K562 (cell line): ENCODE measurements around the gene POMP. TPM values are rescaled to one million over a fixed set of nuclear protein-coding genes. Genes with fewer than 3 reads are reported as not detected.
A peak's percentile ranks its signal among the peaks of the same experiment; 100 is the strongest.

Experiments
- ATAC-seq: fragments of 200-7000 bp; cut with Tn5 transposase; 3 replicates; pipeline ENCODE4 v1.9.1; 2020; ENCODE audit warnings: moderate library complexity
- BruUV-seq: library from RNA; stranded (reverse); fragments of 400-500 nt; replicated peaks from 2 replicates; lab custom pipeline; 2021; lab: Mats Ljungman, UMichigan
- CTCF ChIA-PET: fragments of 300-600 bp; formaldehyde crosslinking; extraction: SDS; loops from one replicate; lab custom pipeline; 2021; ENCODE audit warnings: low intra/inter-chr PET ratio; lab: Yijun Ruan, JAX
- POLR2A ChIA-PET: fragments of 300-600, 350-650 bp; sonication (Branson Sonifier 250); formaldehyde crosslinking; extraction: SDS; loops from one replicate; lab custom pipeline; 2021; ENCODE audit warnings: antibody characterized with exemption, inconsistent platforms; lab: Yijun Ruan, JAX
- DNase-seq, 4 experiments: peaks; one replicate each; pipeline versions ENCODE4 v3.0.0 to v3.0.0-alpha.2; 2011 to 2018; ENCODE audit warnings: low spot score in 3 of 4, mixed read lengths in 3 of 4; ENCODE audit errors: extremely low read depth in 1 of 4
- FAIRE-seq: peaks from 2 replicates; lab custom pipeline; 2011; peaks lifted over from hg19 to GRCh38; lab: Jason Lieb, UNC
- H2AFZ ChIP-seq: 2 replicates; pipeline ENCODE4 v1.6.0; 2011; ENCODE audit warnings: low read depth, low read length, control low read depth, inconsistent platforms
- H3K27ac ChIP-seq: fragments of 200-600 bp; 3 replicates; pipeline ENCODE4 v1.8.0; 2011; ENCODE audit warnings: low read depth, mild to moderate bottlenecking, control low read depth, inconsistent platforms, low read length, moderate library complexity, mixed read lengths; ENCODE audit errors: extremely low read depth
- H3K27me3 ChIP-seq, 2 experiments: fragments of 300-600 bp in 1 of 2; 2 replicates in 1 of 2; 3 replicates in 1 of 2; pipeline versions ENCODE4 v1.6.0 to v1.8.0; 2011; ENCODE audit warnings: inconsistent platforms in 2 of 2, low read length in 2 of 2, mild to moderate bottlenecking in 1 of 2, mixed read lengths in 1 of 2, moderate library complexity in 1 of 2; ENCODE audit not compliant: control insufficient read depth in 2 of 2, insufficient read depth in 2 of 2
- H3K36me3 ChIP-seq: fragments of 300-600 bp; 3 replicates; pipeline ENCODE4 v1.8.0; 2011; ENCODE audit warnings: mild to moderate bottlenecking, low read length, inconsistent platforms; ENCODE audit not compliant: control insufficient read depth, insufficient read depth
- H3K4me1 ChIP-seq, 2 experiments: fragments of 200-600 bp in 1 of 2; replicated peaks in 1 of 2; 2 replicates in 1 of 2; 3 replicates in 1 of 2; pipeline versions ENCODE4 v1.5.1 to v1.8.0; 2011; ENCODE audit warnings: inconsistent platforms in 2 of 2, low read length in 2 of 2, mild to moderate bottlenecking in 1 of 2, mixed read lengths in 1 of 2, moderate library complexity in 1 of 2; ENCODE audit not compliant: control insufficient read depth in 2 of 2, insufficient read depth in 2 of 2
- H3K4me2 ChIP-seq: 2 replicates; pipeline ENCODE4 v1.6.1; 2011; ENCODE audit warnings: low read length, control low read depth, inconsistent platforms, mixed read lengths; ENCODE audit not compliant: insufficient read depth
- H3K4me3 ChIP-seq: fragments of 200-600 bp; sonication (generic), shearing (Covaris generic); 2 replicates; pipeline ENCODE4 v1.5.1; 2016; ENCODE audit warnings: control low read depth, inconsistent platforms
- H3K79me2 ChIP-seq: fragments of 200-600 bp; 3 replicates; pipeline ENCODE4 v1.8.0; 2011; ENCODE audit warnings: low read length, inconsistent platforms; ENCODE audit not compliant: control insufficient read depth, insufficient read depth
- H3K9ac ChIP-seq, 2 experiments: 2 replicates each; pipeline versions ENCODE4 v1.6.0 to v1.6.1; 2011; ENCODE audit warnings: low read depth in 2 of 2, low read length in 2 of 2, control low read depth in 1 of 2, inconsistent platforms in 1 of 2, mild to moderate bottlenecking in 1 of 2, mixed read lengths in 1 of 2; ENCODE audit not compliant: insufficient read depth in 1 of 2
- H3K9me1 ChIP-seq: one replicate; pipeline ENCODE4 v1.6.0; 2011; ENCODE audit warnings: inconsistent platforms, mild to moderate bottlenecking, low read length, moderate library complexity; ENCODE audit not compliant: control insufficient read depth, insufficient read depth
- H3K9me3 ChIP-seq: replicated peaks from 2 replicates; pipeline ENCODE4 v1.5.1; 2011; ENCODE audit warnings: low read depth, low read length, inconsistent platforms; ENCODE audit not compliant: control insufficient read depth, insufficient read depth
- H4K20me1 ChIP-seq: replicated peaks from 2 replicates; pipeline ENCODE4 v1.6.1; 2011; ENCODE audit warnings: low read length, inconsistent platforms, mixed read lengths; ENCODE audit not compliant: control insufficient read depth, insufficient read depth
- DLX4 ChIP-seq: fragments of 250-450 bp; sonication (Bioruptor Pico); IDR thresholded peaks from 2 replicates; pipeline ENCODE4 v1.6.1; 2021; ENCODE audit warnings: mild to moderate bottlenecking
- E2F4 ChIP-seq: sonication (generic); formaldehyde crosslinking; IDR thresholded peaks from 2 replicates; pipeline ENCODE4 v1.8.0; 2022; ENCODE audit warnings: mild to moderate bottlenecking, low read depth, missing genetic modification reagents
- FUS ChIP-seq: fragments of 200-400 bp; formaldehyde crosslinking; optimal IDR thresholded peaks from 2 replicates; pipeline ENCODE3; 2017; ENCODE audit warnings: low read depth, low read length
- MAFF ChIP-seq: IDR thresholded peaks from 2 replicates; pipeline ENCODE4 v1.6.1; 2012; ENCODE audit warnings: low read length, improper control_type of control experiment
- MAFK ChIP-seq: IDR thresholded peaks from 2 replicates; pipeline ENCODE4 v1.6.1; 2011; ENCODE audit warnings: low read length, improper control_type of control experiment
- MTA2 ChIP-seq: fragments of 450-650 bp; IDR thresholded peaks from 2 replicates; pipeline ENCODE4 v1.6.1; 2016; ENCODE audit warnings: low read depth
- NFE2L1 ChIP-seq: fragments of 450-650 bp; IDR thresholded peaks from 2 replicates; pipeline ENCODE4 v1.6.1; 2016; ENCODE audit warnings: missing genetic modification characterization, low read depth, mild to moderate bottlenecking, missing compliant biosample characterization, moderate library complexity, borderline replicate concordance
- RBM15 ChIP-seq: fragments of 200-400 bp; formaldehyde crosslinking; IDR thresholded peaks from 2 replicates; pipeline ENCODE4 v1.6.1; 2018; ENCODE audit warnings: mild to moderate bottlenecking, low read length, moderate library complexity; ENCODE audit not compliant: insufficient read depth
- SP1 ChIP-seq: sonication (generic); formaldehyde crosslinking; IDR thresholded peaks from 2 replicates; pipeline ENCODE4 v1.8.1; 2022; ENCODE audit warnings: mild to moderate bottlenecking, missing genetic modification reagents
- SRSF3 ChIP-seq: fragments of 200-400 bp; formaldehyde crosslinking; IDR thresholded peaks from 2 replicates; pipeline ENCODE4 v1.6.1; 2016; ENCODE audit warnings: mild to moderate bottlenecking, low read length, moderate library complexity; ENCODE audit not compliant: insufficient read depth
- YY1 ChIP-seq, 3 experiments: IDR thresholded peaks; 2 replicates each; pipeline ENCODE4 v1.6.1; 2011; ENCODE audit warnings: low read length in 2 of 3, mild to moderate bottlenecking in 2 of 3, moderate library complexity in 2 of 3, borderline replicate concordance in 1 of 3, control low read depth in 1 of 3, low read depth in 1 of 3; ENCODE audit not compliant: insufficient read depth in 3 of 3, insufficient replicate concordance in 2 of 3, control insufficient read depth in 1 of 3, insufficient read length in 1 of 3; ENCODE audit errors: extremely low read depth in 1 of 3
- ZBTB7A ChIP-seq: IDR thresholded peaks from 2 replicates; pipeline ENCODE4 v1.6.1; 2011; ENCODE audit warnings: low read depth, mild to moderate bottlenecking, low read length, moderate library complexity, borderline replicate concordance; ENCODE audit not compliant: control insufficient read depth
- ZMIZ1 ChIP-seq, 2 experiments: fragments of 150-350 bp in 1 of 2; IDR thresholded peaks; 2 replicates each; pipeline ENCODE4 v1.6.1; 2012 to 2016; ENCODE audit warnings: low read depth in 2 of 2, low read length in 2 of 2, mild to moderate bottlenecking in 1 of 2, moderate library complexity in 1 of 2
- ZNF174 ChIP-seq: fragments of 250-450 bp; sonication (Bioruptor Pico); IDR thresholded peaks from 2 replicates; pipeline ENCODE4 v1.4.0; 2020; ENCODE audit warnings: mild to moderate bottlenecking
- WGBS: fragments of 100-300 bp; shearing (Covaris generic); methylation state at CpG from one replicate; pipeline ENCODE4 v1.1.6; 2016; ENCODE audit warnings: low coverage, mixed read lengths; ENCODE audit not compliant: insufficient coverage; ENCODE audit errors: missing lambda C conversion rate; 5-methylcytosine and 5-hydroxymethylcytosine counted together
- in situ Hi-C: fragments of 300-500 bp; cut with MboI; formaldehyde crosslinking; loops from 4 replicates; pipeline ENCODE4 v1.15.0; 2018; ENCODE audit warnings: inconsistent platforms, mixed read lengths
- intact Hi-C: fragments of 100-400 bp; cut with micrococcal nuclease; formaldehyde crosslinking; loops from 2 replicates; pipeline ENCODE4 v1.14.2; 2022
- polyA plus RNA-seq, 8 experiments: library from polyadenylated mRNA; depleted of rRNA in 4 of 8; stranded (reverse) in 5 of 8; unstranded in 3 of 8; fragments of >200 nt; fragmentation: Nextera tagmentation in 2 of 8; fragmentation: Illumina TruSeq in 1 of 8; extraction: Ambion mirVana in 2 of 8; extraction: Trizol in 1 of 8; gene quantifications; 2 replicates each; pipeline versions ENCODE4 v1.2.1 to v1.2.3, GENCODE V29; 2011 to 2014; ENCODE audit warnings: inconsistent platforms in 1 of 8, missing spikeins in 1 of 8
- total RNA-seq, 7 experiments: library from RNA; depleted of rRNA in 6 of 7; stranded (reverse); fragments of >200 nt in 6 of 7; fragmentation: Illumina TruSeq in 2 of 7; extraction: Trizol in 2 of 7; gene quantifications; 2 replicates each; pipeline versions ENCODE4 v1.2.1 to v1.2.3, GENCODE V29; 2011 to 2021; ENCODE audit warnings: low replicate concordance in 1 of 7

POMP gene
- total and polyA plus RNA-seq, 9 of the 15 experiments (the other 6 are each of a cell fraction or from before 2014, with no cell fraction given), result 69.2 to 647 (median 118) TPM

- H3K27ac ChIP-seq, result peak overlapping the region; percentile 37; the same call in 2 of the 3 replicates
- peak; percentile 84 for ATAC-seq
- H3K4me3 ChIP-seq, result no peak overlapping the region
- in situ Hi-C loops, result no loop called here
- no peaks in the 10 kb centered on the region for H3K27me3 ChIP-seq
- BruUV-seq, result no TSS peak
- peaks cover 0 to 8% of the 10 kb centered on the region in 2 experiments; a peak in 3 of 5 replicates for H3K4me1 ChIP-seq
- DNase-seq, result peak in 2 of 4 experiments; percentile 17 to 57
- no peaks in the 10 kb centered on the region for H3K36me3 ChIP-seq
- H3K9me3 ChIP-seq, result no peaks in the 10 kb centered on the region
- peak overlapping the region; percentile 97 for H2AFZ ChIP-seq
- peak overlapping the region; percentile 49; the same call in 1 of the 2 replicates for H3K4me2 ChIP-seq
- FAIRE-seq, result peak; percentile 63
- POLR2A ChIA-PET, result interaction anchor here (1.0 kb wide), 2 partner anchors 9 to 11 kb away, joined by 3 read pairs; partner anchors contain the start of gene SLC46A3
- peak overlapping the region in 1 of 2 experiments; percentile 49; a peak in 2 of 4 replicates for H3K9ac ChIP-seq
- no peaks in the 10 kb centered on the region for H4K20me1 ChIP-seq
- WGBS, result 35% methylated on average over 5 of the region's 5 CpGs
- CTCF ChIA-PET, result no interaction called here
- intact Hi-C loops, result no loop called here
- no peaks in the 10 kb centered on the region for H3K9me1 ChIP-seq
- no peaks in the 10 kb centered on the region for H3K79me2 ChIP-seq
- TF ChIP-seq MTA2 (no peak), E2F4 (CRISPR knock-in tag) (no peak), SRSF3 (no peak), ZMIZ1 (IDR thresholded peaks at IDR 0.05; ENCODE audit: low read depth in 2 of 2, low read length in 2 of 2) (no peak), YY1 (IDR thresholded peaks at IDR 0.05; ENCODE audit: borderline replicate concordance in 1 of 3, control insufficient read depth in 1 of 3, extremely low read depth in 1 of 3, insufficient read depth in 3 of 3, insufficient read length in 1 of 3, insufficient replicate concordance in 2 of 3, low read depth in 1 of 3, low read length in 2 of 3) (peak in 1 of 3 experiments; percentile 32), SP1 (CRISPR knock-in tag) (no peak), MAFK (peak; percentile 78), RBM15 (no peak), ZBTB7A (no peak), NFE2L1 (tag) (peak; percentile 63; the same call in 1 of the 2 replicates), ZNF174 (CRISPR knock-in tag) (no peak), MAFF (peak; percentile 80), FUS (no peak), DLX4 (no peak)
Measured at GRCh38 chr13:28707629-28708427, 48.9 kb downstream of the POMP start.
